HepG2 (cell line): Measurements from ENCODE around the gene ELP2. TPM values are rescaled to one million over a fixed set of nuclear protein-coding genes. Genes with fewer than 3 reads are reported as not detected.

Source experiments
- ASH2L ChIP-seq: fragments of 300-600, 200-600 bp; sonication (generic); IDR thresholded peaks from 2 replicates; pipeline ENCODE4 v1.7.0; 2017; ENCODE audit warnings: low read depth, mild to moderate bottlenecking, moderate library complexity, mixed read lengths, low read length; ENCODE audit not compliant: insufficient read length
- CHD4 ChIP-seq: fragments of 200-600 bp; sonication (generic); IDR thresholded peaks from 2 replicates; pipeline ENCODE4 v1.7.0; 2017; ENCODE audit warnings: mild to moderate bottlenecking, low read length, borderline replicate concordance
- HNF1A ChIP-seq, 2 experiments: sonication (generic) in 1 of 2; formaldehyde crosslinking in 1 of 2; IDR thresholded peaks; 2 replicates each; pipeline versions ENCODE4 v1.4.0 to v1.6.1; 2016 to 2020; ENCODE audit warnings: borderline replicate concordance in 1 of 2, low read depth in 1 of 2, mild to moderate bottlenecking in 1 of 2, missing genetic modification reagents in 1 of 2
- HNRNPLL ChIP-seq: fragments of 200-400 bp; formaldehyde crosslinking; IDR thresholded peaks from 2 replicates; pipeline ENCODE4 v1.6.1; 2017; ENCODE audit warnings: mild to moderate bottlenecking, low read depth, low read length; ENCODE audit not compliant: poor library complexity, severe bottlenecking
- TBL1XR1 ChIP-seq: fragments of 150-350 bp; IDR thresholded peaks from 2 replicates; pipeline ENCODE4 v1.6.1; 2014; ENCODE audit warnings: borderline replicate concordance, low read length; ENCODE audit not compliant: partially characterized antibody
- UBTF ChIP-seq: sonication (generic); formaldehyde crosslinking; IDR thresholded peaks from 2 replicates; pipeline ENCODE4 v1.4.0; 2020; ENCODE audit warnings: mild to moderate bottlenecking, missing genetic modification reagents
- ZBTB33 ChIP-seq: sonication (generic); formaldehyde crosslinking; IDR thresholded peaks from 2 replicates; pipeline ENCODE4 v1.4.0; 2020; ENCODE audit warnings: missing genetic modification reagents
- ZMYM3 ChIP-seq: sonication (generic); formaldehyde crosslinking; IDR thresholded peaks from 2 replicates; pipeline ENCODE4 v1.5.1; 2020; ENCODE audit warnings: mild to moderate bottlenecking, missing genetic modification reagents
- ZNF318 ChIP-seq: sonication (generic); formaldehyde crosslinking; IDR thresholded peaks from 2 replicates; pipeline ENCODE4 v1.4.0; 2020; ENCODE audit warnings: mild to moderate bottlenecking, missing genetic modification reagents
- polyA plus RNA-seq, 8 experiments: library from polyadenylated mRNA; depleted of rRNA in 3 of 8; stranded (reverse) in 7 of 8; unstranded in 1 of 8; fragments of >200 nt; fragmentation: Illumina TruSeq in 4 of 8; extraction: Trizol in 4 of 8; gene quantifications; 2 replicates each; pipeline versions ENCODE4 v1.2.1 to v1.2.3, GENCODE V29; 2011 to 2016; ENCODE audit warnings: low read depth in 4 of 8, missing spikeins in 1 of 8, mixed read lengths in 1 of 8; ENCODE audit not compliant: insufficient read depth in 1 of 8
- total RNA-seq, 5 experiments: library from RNA; depleted of rRNA; stranded (reverse); fragments of >200 nt; fragmentation: Illumina TruSeq; extraction: Trizol; gene quantifications; 2 replicates each; pipeline ENCODE4 v1.2.3, GENCODE V29; 2016; ENCODE audit warnings: low read depth in 1 of 5

The ELP2 gene
- total and polyA plus RNA-seq, 2 of the 13 experiments (the other 11 are each of a cell fraction or from before 2014, with no cell fraction given) = 98.7 to 100 TPM

GRCh38 chr18:36129300-36130038 lies at the start of gene ELP2, which contains the start of gene SLC39A6 (continued):
- no peak for TF ChIP-seq ZNF318 (CRISPR knock-in tag)
- peak; percentile 79 for TF ChIP-seq HNRNPLL
- no peak for TF ChIP-seq CHD4
- TF ChIP-seq HNF1A (IDR thresholded peaks at IDR 0.05; ENCODE audit: low read depth) = no peak
- TF ChIP-seq HNF1A (CRISPR knock-in tag; IDR thresholded peaks at IDR 0.05; ENCODE audit: borderline replicate concordance) = peak; percentile 61
- TF ChIP-seq ASH2L = peak; percentile 94
- TF ChIP-seq ZBTB33 (CRISPR knock-in tag) = no peak
- TF ChIP-seq UBTF (CRISPR knock-in tag) = peak; percentile 77
- TF ChIP-seq TBL1XR1 = peak; percentile 14
- peak; percentile 32 for TF ChIP-seq ZMYM3 (CRISPR knock-in tag)
